ENCODE data around the gene OLA1.

- TF ChIP-seq CTCF (IDR thresholded peaks at IDR 0.05; ENCODE audit: insufficient read depth, low read length) (no peak), POLR2AphosphoS5 (IDR thresholded peaks at IDR 0.05; ENCODE audit: low read depth) (no peak), SPI1 (IDR thresholded peaks at IDR 0.05; ENCODE audit: borderline replicate concordance, low read depth) (no peak), GABPA (IDR thresholded peaks at IDR 0.05; ENCODE audit: low read depth) (no peak), REST (IDR thresholded peaks at IDR 0.05; ENCODE audit: insufficient replicate concordance, low read depth) (no peak)
Measured at GRCh38 chr2:174142290-174142689, 106.0 kb downstream of the OLA1 start.
